A549 (cell line): ENCODE results near the gene ROBO1. TPM values are rescaled to one million over a fixed set of nuclear protein-coding genes. Genes with fewer than 3 reads are reported as not detected.
A peak's percentile ranks its signal among the peaks of the same experiment; 100 is the strongest.

Experiments
- ATAC-seq, 2 experiments: fragments of 200-7000 bp in 1 of 2; fragments of >200 bp in 1 of 2; cut with Nextera tagmentation in 1 of 2; cut with Tn5 transposase in 1 of 2; 3 replicates each; pipeline versions ENCODE4 v1.8.0 to v1.9.1; 2018 to 2020; ENCODE audit warnings: mild to moderate bottlenecking in 1 of 2, moderate library complexity in 1 of 2
- CTCF ChIA-PET: fragments of 300-600 bp; sonication (Branson Sonifier 250); formaldehyde crosslinking; extraction: SDS; loops from one replicate; lab custom pipeline; 2021; ENCODE audit warnings: antibody characterized with exemption, inconsistent platforms; lab: Yijun Ruan, JAX
- POLR2A ChIA-PET: fragments of 350-600 bp; formaldehyde crosslinking; extraction: SDS; loops from one replicate; lab custom pipeline; 2021; ENCODE audit warnings: antibody characterized with exemption, inconsistent platforms; lab: Yijun Ruan, JAX
- DNase-seq, 2 experiments: peaks; one replicate each; pipeline versions ENCODE4 v3.0.0 to v3.0.0-alpha.2; 2011 to 2016; ENCODE audit warnings: low read depth in 1 of 2, low spot score in 1 of 2
- FAIRE-seq: peaks from 2 replicates; lab custom pipeline; 2011; peaks lifted over from hg19 to GRCh38; lab: Jason Lieb, UNC
- H3K27ac ChIP-seq, 2 experiments: fragments of >200 bp; sonication (Bioruptor Twin); formaldehyde crosslinking; 3 replicates each; pipeline ENCODE4 v1.5.1; 2016 to 2017
- H3K4me1 ChIP-seq: fragments of >200 bp; sonication (Bioruptor Twin); formaldehyde crosslinking; 3 replicates; pipeline ENCODE4 v1.6.1; 2016
- H3K4me2 ChIP-seq: fragments of >200 bp; sonication (Bioruptor Twin); formaldehyde crosslinking; 3 replicates; pipeline ENCODE4 v1.6.1; 2016
- H3K4me3 ChIP-seq: fragments of >200 bp; sonication (Bioruptor Twin); formaldehyde crosslinking; 3 replicates; pipeline ENCODE4 v1.5.1; 2016
- H3K9me3 ChIP-seq: fragments of >200 bp; sonication (Bioruptor Twin); formaldehyde crosslinking; 3 replicates; pipeline ENCODE4 v1.6.1; 2016
- BCL3 ChIP-seq: fragments of >200 bp; sonication (Bioruptor Twin); formaldehyde crosslinking; IDR thresholded peaks from 3 replicates; pipeline ENCODE4 v1.6.1; 2016
- CHD4 ChIP-seq: fragments of 200-600 bp; sonication (generic); IDR thresholded peaks from 2 replicates; pipeline ENCODE4 v1.6.1; 2016; ENCODE audit warnings: antibody characterized with exemption, mild to moderate bottlenecking, borderline replicate concordance
- EHF ChIP-seq: fragments of 250-450 bp; sonication (Bioruptor Pico); IDR thresholded peaks from 2 replicates; pipeline ENCODE4 v1.5.0; 2020; ENCODE audit warnings: mild to moderate bottlenecking
- FOSB ChIP-seq: fragments of 250-450 bp; sonication (Bioruptor Pico); IDR thresholded peaks from 2 replicates; pipeline ENCODE4 v1.5.0; 2020; ENCODE audit warnings: mild to moderate bottlenecking, moderate library complexity
- JUN ChIP-seq, 2 experiments: fragments of >200 bp; sonication (Bioruptor Twin); formaldehyde crosslinking; IDR thresholded peaks; 2 replicates in 1 of 2; 3 replicates in 1 of 2; pipeline ENCODE4 v1.6.1; 2016 to 2017
- KDM1A ChIP-seq: fragments of 200-600 bp; sonication (generic); IDR thresholded peaks from 2 replicates; pipeline ENCODE4 v1.6.1; 2016; ENCODE audit warnings: low read depth, mild to moderate bottlenecking
- MAFK ChIP-seq: fragments of 450-650 bp; IDR thresholded peaks from 2 replicates; pipeline ENCODE4 v1.6.1; 2014; ENCODE audit not compliant: partially characterized antibody
- MYC ChIP-seq: IDR thresholded peaks from 2 replicates; pipeline ENCODE4 v1.6.1; 2012; ENCODE audit warnings: mild to moderate bottlenecking, inconsistent platforms, low read length, improper control_type of control experiment, borderline replicate concordance
- NR3C1 ChIP-seq: fragments of >200 bp; sonication (Bioruptor Twin); formaldehyde crosslinking; IDR thresholded peaks from 3 replicates; pipeline ENCODE4 v1.6.1; 2017
- POLR2A ChIP-seq: IDR thresholded peaks from 2 replicates; pipeline ENCODE4 v1.6.1; 2012; ENCODE audit warnings: mild to moderate bottlenecking, low read length
- REST ChIP-seq: fragments of 200-600 bp; sonication (generic); IDR thresholded peaks from 2 replicates; pipeline ENCODE4 v1.6.1; 2016; ENCODE audit warnings: antibody characterized with exemption, mild to moderate bottlenecking, moderate library complexity
- RNF2 ChIP-seq: fragments of 200-600 bp; sonication (generic); IDR thresholded peaks from 2 replicates; pipeline ENCODE4 v1.6.1; 2016; ENCODE audit warnings: low read depth, mild to moderate bottlenecking, antibody characterized with exemption, moderate library complexity, borderline replicate concordance
- SREBF2 ChIP-seq: fragments of 450-650 bp; IDR thresholded peaks from 2 replicates; pipeline ENCODE4 v1.6.1; 2014; ENCODE audit warnings: mild to moderate bottlenecking, moderate library complexity
- WGBS: methylation state at CpG from one replicate; pipeline ENCODE4 v1.1.6; 2017; ENCODE audit errors: missing lambda C conversion rate; 5-methylcytosine and 5-hydroxymethylcytosine counted together
- polyA plus RNA-seq, 4 experiments: library from polyadenylated mRNA; depleted of rRNA in 3 of 4; stranded (reverse); fragments of >200 nt; fragmentation: RNase III in 1 of 4; extraction: RNeasy Plus Mini Kit Qiagen cat#74134 plus additional on column Dnase treatment in 1 of 4; gene quantifications; 2 replicates in 3 of 4; 3 replicates in 1 of 4; pipeline ENCODE4 v1.2.3, GENCODE V29; 2011 to 2017
- TF ChIP-seq, protein P1 (sequence below): fragments of >200 bp; sonication (Bioruptor Twin); formaldehyde crosslinking; IDR thresholded peaks from 3 replicates; pipeline ENCODE4 v1.5.1; 2016
- TF ChIP-seq, protein P2 (sequence below): IDR thresholded peaks from 2 replicates; pipeline ENCODE4 v1.6.1; 2012; ENCODE audit warnings: low read depth, borderline replicate concordance

ROBO1 gene
- polyA plus RNA-seq, 2 of the 4 experiments (the other 2 are of a cell fraction) = 25.3 to 35.6 TPM

- DNase-seq (no peak), ATAC-seq (no peak), FAIRE-seq (no peak)
- POLR2A ChIA-PET = no interaction called here
- H3K27ac ChIP-seq = no peak overlapping the region
- WGBS = 46% methylated on average over 6 of the region's 6 CpGs
- H3K4me3 ChIP-seq = no peak overlapping the region
- no peaks in the 10 kb centered on the region for H3K4me1 ChIP-seq
- TF ChIP-seq SREBF2 (no peak), KDM1A (no peak), MYC (no peak), JUN (IDR thresholded peaks at IDR 0.05) (no peak), REST (no peak), CHD4 (no peak), NR3C1 (no peak), FOSB (no peak), BCL3 (no peak), EHF (no peak), POLR2A (no peak)
- TF ChIP-seq, protein P1, sequence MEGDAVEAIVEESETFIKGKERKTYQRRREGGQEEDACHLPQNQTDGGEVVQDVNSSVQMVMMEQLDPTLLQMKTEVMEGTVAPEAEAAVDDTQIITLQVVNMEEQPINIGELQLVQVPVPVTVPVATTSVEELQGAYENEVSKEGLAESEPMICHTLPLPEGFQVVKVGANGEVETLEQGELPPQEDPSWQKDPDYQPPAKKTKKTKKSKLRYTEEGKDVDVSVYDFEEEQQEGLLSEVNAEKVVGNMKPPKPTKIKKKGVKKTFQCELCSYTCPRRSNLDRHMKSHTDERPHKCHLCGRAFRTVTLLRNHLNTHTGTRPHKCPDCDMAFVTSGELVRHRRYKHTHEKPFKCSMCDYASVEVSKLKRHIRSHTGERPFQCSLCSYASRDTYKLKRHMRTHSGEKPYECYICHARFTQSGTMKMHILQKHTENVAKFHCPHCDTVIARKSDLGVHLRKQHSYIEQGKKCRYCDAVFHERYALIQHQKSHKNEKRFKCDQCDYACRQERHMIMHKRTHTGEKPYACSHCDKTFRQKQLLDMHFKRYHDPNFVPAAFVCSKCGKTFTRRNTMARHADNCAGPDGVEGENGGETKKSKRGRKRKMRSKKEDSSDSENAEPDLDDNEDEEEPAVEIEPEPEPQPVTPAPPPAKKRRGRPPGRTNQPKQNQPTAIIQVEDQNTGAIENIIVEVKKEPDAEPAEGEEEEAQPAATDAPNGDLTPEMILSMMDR = no peak
- no peak overlapping the region for H3K4me2 ChIP-seq
- CTCF ChIA-PET = interaction anchor here (0.5 to 2.0 kb wide), 2 partner anchors 12 to 1332 kb away, joined by 3 to 12 read pairs; no protein-coding TSS in a partner anchor
- H3K9me3 ChIP-seq = no peaks in the 10 kb centered on the region
Measured at GRCh38 chr3:78632925-78633553, 1134.8 kb downstream of the ROBO1 start.

DNA sequence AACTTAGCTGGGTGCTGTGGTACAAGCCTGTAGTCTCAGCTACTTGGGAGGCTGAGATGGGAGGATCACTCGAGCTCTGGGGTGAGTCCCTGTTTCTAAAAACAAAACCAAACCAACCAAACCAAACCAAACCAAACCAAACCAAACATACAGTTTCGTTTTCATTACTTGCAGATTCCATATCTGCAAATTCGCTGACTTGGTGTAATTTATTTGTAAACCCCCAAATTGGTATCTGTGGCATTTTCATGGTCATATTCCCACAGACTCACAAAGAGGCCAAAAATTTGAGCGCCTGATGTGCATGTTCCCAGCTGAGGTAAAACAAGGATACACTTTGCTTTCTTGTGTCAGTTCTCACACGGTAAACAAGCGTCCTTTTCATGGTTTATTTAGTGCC, 1138.3 kb downstream of the ROBO1 start:
- TF ChIP-seq RNF2 (no peak), MAFK (peak; percentile 79)
- TF ChIP-seq, all 56 proteins: peak for 1
- 48% methylated on average over 6 of the region's 6 CpGs for WGBS
- ChIA-PET POLR2A (no interaction called here), CTCF (interaction anchor here (1.5 kb wide), 1 partner anchor 16 kb away, joined by 9 read pairs; no protein-coding TSS in a partner anchor)
- ATAC-seq (no peak), FAIRE-seq (no peak), DNase-seq (no peak)
- Histone ChIP-seq H3K9me3 (no peaks in the 10 kb centered on the region), H3K27ac (no peak overlapping the region), H3K4me1 (no peaks in the 10 kb centered on the region), H3K4me3 (no peak overlapping the region), H3K4me2 (no peak overlapping the region)

GRCh38 chr3:78621061-78621716, 1146.6 kb downstream of the ROBO1 start:
- Histone ChIP-seq H3K27ac (no peak overlapping the region), H3K9me3 (no peaks in the 10 kb centered on the region), H3K4me1 (no peaks in the 10 kb centered on the region), H3K4me3 (no peak overlapping the region), H3K4me2 (no peak overlapping the region)
- WGBS = 71% methylated on average over 3 of the region's 3 CpGs
- POLR2A ChIA-PET = no interaction called here
- ATAC-seq (no peak), DNase-seq (no peak), FAIRE-seq (no peak)
- TF ChIP-seq CHD4 = no peak
- no peak for TF ChIP-seq EHF
- TF ChIP-seq, protein P2, sequence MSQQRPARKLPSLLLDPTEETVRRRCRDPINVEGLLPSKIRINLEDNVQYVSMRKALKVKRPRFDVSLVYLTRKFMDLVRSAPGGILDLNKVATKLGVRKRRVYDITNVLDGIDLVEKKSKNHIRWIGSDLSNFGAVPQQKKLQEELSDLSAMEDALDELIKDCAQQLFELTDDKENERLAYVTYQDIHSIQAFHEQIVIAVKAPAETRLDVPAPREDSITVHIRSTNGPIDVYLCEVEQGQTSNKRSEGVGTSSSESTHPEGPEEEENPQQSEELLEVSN = no peak
- CTCF ChIA-PET = no interaction called here
